ENCODE measurements around the gene WDR75. TPM values are rescaled to one million over a fixed set of nuclear protein-coding genes. Genes with fewer than 3 reads are reported as not detected.

The WDR75 gene
- total RNA-seq (10 to 100 TPM; 25.0 to 50.1 TPM), polyA plus RNA-seq (10 to 100 TPM; 16.3 to 21.4 TPM)
- long read RNA-seq, donor 1, transcript WDR75-201 (21 exons, 2,701 nt) = major isoform, 5 of 28 reads
- long read RNA-seq, donor 1, partial matches to known transcripts = 17 of 28 reads
- long read RNA-seq, donor 1, other reads (novel, unspliced or antisense) = 0 of 28 reads
- long read RNA-seq, donor 2, partial matches to known transcripts = 5 of 5 reads
- long read RNA-seq, donor 2, other reads (novel, unspliced or antisense) = 0 of 5 reads
- long read RNA-seq, donor 3, partial matches to known transcripts = 6 of 9 reads
- long read RNA-seq, donor 3, other reads (novel, unspliced or antisense) = 0 of 9 reads
- long read RNA-seq, donor 4, partial matches to known transcripts = 6 of 7 reads
- long read RNA-seq, donor 4, other reads (novel, unspliced or antisense) = 0 of 7 reads
- long read RNA-seq, donor 5, transcript WDR75-201 (21 exons, 2,701 nt) = major isoform, 7 of 31 reads
- long read RNA-seq, donor 5, partial matches to known transcripts = 23 of 31 reads
- long read RNA-seq, donor 5, other reads (novel, unspliced or antisense) = 0 of 31 reads

GRCh38 chr2:189440947-189441708 is at the start of gene WDR75:
WDR75 (plus strand) TSS chr2:189441474; CDS start chr2:189441493, 19 bp downstream.
- Histone ChIP-seq H3K27me3 (ENCODE audit: control insufficient read depth in 3 of 3, insufficient read depth in 3 of 3, low read length in 2 of 3) (no peaks in the 10 kb centered on the region), H3K9ac (ENCODE audit: insufficient read depth in 1 of 2, low read length in 2 of 2) (peak within 1 kb of the TSS; percentile 90 to 99), H3K4me1 (ENCODE audit: control insufficient read depth in 5 of 5, insufficient read depth in 5 of 5, low read length in 5 of 5) (peaks cover 0 to 24% (median 6%) of the 10 kb centered on the region in 5 donors), H3K9me3 (ENCODE audit: control insufficient read depth in 4 of 4, insufficient read depth in 3 of 4, low read length in 3 of 4) (no peaks in the 10 kb centered on the region), H3K36me3 (ENCODE audit: control insufficient read depth in 4 of 4, insufficient read depth in 4 of 4, low read length in 4 of 4) (peaks cover 0 to 4% (median under 1%) of the 10 kb centered on the region in 4 donors), H3K4me3 (peak within 1 kb of the TSS; percentile 69), H3K27ac (ENCODE audit: low read depth in 1 of 2, low read length in 1 of 2) (peak within 1 kb of the TSS; percentile 90 to 93)
- DNase-seq (peak; percentile 94 to 98 (median 98)), ATAC-seq (ENCODE audit: insufficient read depth, low FRiP score) (peak; percentile 98)
- WGBS, 2 donors = 0% methylated on average over 48 of the region's 48 CpGs
- TF ChIP-seq, protein P1, sequence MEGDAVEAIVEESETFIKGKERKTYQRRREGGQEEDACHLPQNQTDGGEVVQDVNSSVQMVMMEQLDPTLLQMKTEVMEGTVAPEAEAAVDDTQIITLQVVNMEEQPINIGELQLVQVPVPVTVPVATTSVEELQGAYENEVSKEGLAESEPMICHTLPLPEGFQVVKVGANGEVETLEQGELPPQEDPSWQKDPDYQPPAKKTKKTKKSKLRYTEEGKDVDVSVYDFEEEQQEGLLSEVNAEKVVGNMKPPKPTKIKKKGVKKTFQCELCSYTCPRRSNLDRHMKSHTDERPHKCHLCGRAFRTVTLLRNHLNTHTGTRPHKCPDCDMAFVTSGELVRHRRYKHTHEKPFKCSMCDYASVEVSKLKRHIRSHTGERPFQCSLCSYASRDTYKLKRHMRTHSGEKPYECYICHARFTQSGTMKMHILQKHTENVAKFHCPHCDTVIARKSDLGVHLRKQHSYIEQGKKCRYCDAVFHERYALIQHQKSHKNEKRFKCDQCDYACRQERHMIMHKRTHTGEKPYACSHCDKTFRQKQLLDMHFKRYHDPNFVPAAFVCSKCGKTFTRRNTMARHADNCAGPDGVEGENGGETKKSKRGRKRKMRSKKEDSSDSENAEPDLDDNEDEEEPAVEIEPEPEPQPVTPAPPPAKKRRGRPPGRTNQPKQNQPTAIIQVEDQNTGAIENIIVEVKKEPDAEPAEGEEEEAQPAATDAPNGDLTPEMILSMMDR (IDR thresholded peaks at IDR 0.05; ENCODE audit: control extremely low read depth, extremely low read depth) = no peak

DNA sequence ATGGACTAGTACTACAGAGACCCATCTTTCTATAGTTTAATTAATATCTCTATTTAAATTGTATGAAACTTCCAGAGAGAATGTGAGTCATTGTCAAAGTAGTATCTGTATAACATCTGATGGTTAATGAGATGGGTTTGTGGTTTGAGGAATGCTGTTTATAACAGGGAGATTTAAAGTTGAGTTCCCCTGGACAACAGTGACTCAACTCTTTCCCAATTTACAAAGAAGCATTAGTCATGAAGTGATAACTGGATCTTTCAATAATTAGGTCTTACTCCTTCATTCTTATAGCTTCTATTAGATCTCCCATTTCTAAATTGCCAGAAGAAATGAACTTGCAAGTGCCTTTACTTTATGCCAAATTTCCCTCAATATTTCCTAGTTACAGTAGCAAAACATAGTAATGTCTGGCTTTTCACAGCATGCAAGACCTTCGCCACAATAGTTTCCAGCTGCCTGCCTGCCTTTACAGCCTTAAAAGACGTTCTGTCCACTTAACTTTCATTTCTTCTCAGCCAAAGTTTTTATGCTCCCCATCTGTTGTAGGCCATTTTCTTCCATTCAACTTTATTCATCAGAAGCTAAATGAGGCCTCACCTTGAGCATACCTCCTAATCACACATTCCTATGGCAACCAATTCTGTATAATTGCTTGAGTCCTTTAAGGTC is 47.7 kb upstream of the WDR75 start:
- no peaks in the 10 kb centered on the region for H3K4me1 ChIP-seq (ENCODE audit: control insufficient read depth in 5 of 5, insufficient read depth in 5 of 5, low read length in 5 of 5)
- no peaks in the 10 kb centered on the region for H3K9me3 ChIP-seq (ENCODE audit: control insufficient read depth in 4 of 4, insufficient read depth in 3 of 4, low read length in 3 of 4)
- peak overlapping the region in 1 of 2 donors; percentile 12 for H3K27ac ChIP-seq (ENCODE audit: low read depth in 1 of 2, low read length in 1 of 2)
- WGBS, 2 donors = 77 to 90% methylated on average over 2 of the region's 2 CpGs
- no peak overlapping the region for H3K4me3 ChIP-seq
- TF ChIP-seq, protein P1 (IDR thresholded peaks at IDR 0.05; ENCODE audit: control extremely low read depth, extremely low read depth) = no peak
- H3K9ac ChIP-seq (ENCODE audit: insufficient read depth in 1 of 2, low read length in 2 of 2) = no peak overlapping the region
- DNase-seq = peak in 1 of 3 donors; percentile 12
- ATAC-seq (ENCODE audit: insufficient read depth, low FRiP score) = peak; percentile 58
- H3K36me3 ChIP-seq (ENCODE audit: control insufficient read depth in 4 of 4, insufficient read depth in 4 of 4, low read length in 4 of 4) = no peaks in the 10 kb centered on the region
- H3K27me3 ChIP-seq (ENCODE audit: control insufficient read depth in 3 of 3, insufficient read depth in 3 of 3, low read length in 2 of 3) = no peaks in the 10 kb centered on the region

- no peak for DNase-seq
- Histone ChIP-seq H3K4me1 (ENCODE audit: control insufficient read depth in 5 of 5, insufficient read depth in 5 of 5, low read length in 5 of 5) (no peaks in the 10 kb centered on the region), H3K9ac (ENCODE audit: insufficient read depth in 1 of 2, low read length in 2 of 2) (no peak overlapping the region), H3K27me3 (ENCODE audit: control insufficient read depth in 3 of 3, insufficient read depth in 3 of 3, low read length in 2 of 3) (no peaks in the 10 kb centered on the region), H3K9me3 (ENCODE audit: control insufficient read depth in 4 of 4, insufficient read depth in 3 of 4, low read length in 3 of 4) (no peaks in the 10 kb centered on the region), H3K36me3 (ENCODE audit: control insufficient read depth in 4 of 4, insufficient read depth in 4 of 4, low read length in 4 of 4) (no peaks in the 10 kb centered on the region), H3K27ac (ENCODE audit: low read depth in 1 of 2, low read length in 1 of 2) (no peak overlapping the region), H3K4me3 (no peak overlapping the region)
- ATAC-seq (ENCODE audit: insufficient read depth, low FRiP score) = no peak
- TF ChIP-seq, protein P1 (IDR thresholded peaks at IDR 0.05; ENCODE audit: control extremely low read depth, extremely low read depth) = no peak
Measured at GRCh38 chr2:189394525-189394924, 46.7 kb upstream of the WDR75 start.
